Ascending aorta (tissue), 2 donors: ENCODE measurements around the gene ACD. TPM values are rescaled to one million over a fixed set of nuclear protein-coding genes. Genes with fewer than 3 reads are reported as not detected.

ENCODE experiments used
- DNase-seq, 2 donors: peaks; one replicate each; pipeline ENCODE4 v3.0.0-alpha.2; 2019; ENCODE audit warnings: low spot score in 2 of 2
- H3K27ac ChIP-seq, 2 donors: fragments of 200-600 bp; sonication (generic); one replicate each; pipeline ENCODE4 v1.5.1; 2016 to 2017; ENCODE audit warnings: mild to moderate bottlenecking in 1 of 2
- H3K27me3 ChIP-seq: fragments of 200-600 bp; sonication (generic); one replicate; pipeline ENCODE4 v1.5.1; 2017
- H3K36me3 ChIP-seq, 2 donors: fragments of 200-600 bp; sonication (generic); one replicate each; pipeline ENCODE4 v1.5.1; 2016
- H3K4me1 ChIP-seq, 2 donors: fragments of 200-600 bp; sonication (generic); one replicate each; pipeline ENCODE4 v1.5.1; 2016 to 2017; ENCODE audit warnings: mild to moderate bottlenecking in 1 of 2
- H3K4me3 ChIP-seq, 2 donors: fragments of 200-600 bp; sonication (generic); one replicate each; pipeline ENCODE4 v1.5.1; 2016 to 2017; ENCODE audit warnings: mild to moderate bottlenecking in 1 of 2
- H3K9me3 ChIP-seq, 2 donors: fragments of 200-600 bp; sonication (generic); one replicate each; pipeline ENCODE4 v1.5.1; 2016
- CTCF ChIP-seq, 3 experiments: fragments of 200-600 bp in 2 of 3; fragments of 450-650 bp in 1 of 3; sonication (generic) in 2 of 3; IDR thresholded peaks; one replicate each; pipeline ENCODE4 v1.5.1; 2016 to 2019; ENCODE audit warnings: antibody characterized with exemption in 3 of 3, mild to moderate bottlenecking in 1 of 3, moderate library complexity in 1 of 3
- intact Hi-C: fragments of 100-400 bp; cut with DNase I; formaldehyde crosslinking; loops from one replicate; pipeline ENCODE4 v1.15.1; 2023
- total RNA-seq: library from RNA; depleted of rRNA; stranded (reverse); fragments of >200 nt; gene quantifications from one replicate; pipeline ENCODE4 v1.1.0, GENCODE V29; 2016

The ACD gene
- total RNA-seq, 1 donor from 2014 or later = 14.5 TPM

DNA sequence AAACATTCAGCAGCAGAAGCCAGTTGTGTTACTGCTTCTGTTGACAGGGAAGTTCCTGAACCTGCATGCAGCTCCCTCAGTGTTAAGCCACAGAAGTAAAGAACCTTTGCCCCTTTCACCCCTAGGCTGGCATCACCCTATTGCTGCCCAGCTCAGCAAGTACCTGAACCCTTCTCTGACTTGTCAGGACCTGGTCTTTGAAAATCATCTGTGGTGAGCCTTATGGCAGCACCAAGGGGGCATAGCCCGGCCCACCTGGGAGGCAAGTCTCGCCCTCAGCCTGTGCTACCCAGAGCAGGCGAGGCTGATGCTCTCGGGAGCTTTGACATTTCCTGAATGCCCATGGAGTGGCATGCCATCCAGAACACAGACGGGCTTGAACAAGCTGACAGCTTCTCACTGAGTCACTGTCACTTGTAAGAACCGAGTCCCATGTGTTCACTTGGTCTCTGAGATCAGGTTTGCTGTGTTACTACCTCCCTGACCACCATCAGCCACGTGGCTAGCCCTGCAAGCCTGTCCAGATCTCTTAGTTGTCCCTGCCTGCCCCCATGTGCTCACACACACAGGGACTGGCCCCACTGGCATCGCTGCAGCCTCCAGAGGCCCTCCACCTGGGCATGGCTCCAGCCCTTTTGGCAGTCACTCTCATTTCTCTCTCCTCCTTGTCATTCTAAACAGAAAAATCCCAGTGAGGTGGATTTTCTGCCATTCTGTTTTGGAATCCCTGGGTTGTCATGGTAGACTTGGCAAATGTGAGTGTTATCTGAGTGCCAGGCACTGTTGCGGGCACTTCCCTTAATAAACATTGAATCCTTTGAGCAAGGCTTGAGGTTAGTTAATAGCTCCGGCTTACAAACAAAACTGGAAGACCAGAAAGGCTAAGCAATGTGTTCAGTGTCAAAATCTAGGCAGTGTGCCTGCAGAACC lies 18.0 kb downstream of the ACD start:
- Histone ChIP-seq H3K27ac (no peak overlapping the region), H3K4me3 (no peak overlapping the region), H3K27me3 (peaks cover 21% of the 10 kb centered on the region), H3K4me1 (peaks cover 0 to 13% of the 10 kb centered on the region in 2 donors), H3K9me3 (no peaks in the 10 kb centered on the region), H3K36me3 (peaks cover 14 to 29% of the 10 kb centered on the region in 2 donors)
- DNase-seq = peak; percentile 17 to 79
- intact Hi-C loops = no loop called here
- no peak for TF ChIP-seq CTCF (IDR thresholded peaks at IDR 0.05)

GRCh38 chr16:67637625-67638024 lies 22.4 kb downstream of the ACD start:
- no peak for TF ChIP-seq CTCF (IDR thresholded peaks at IDR 0.05)
- Histone ChIP-seq H3K36me3 (peaks cover 43 to 68% of the 10 kb centered on the region in 2 donors), H3K27me3 (no peaks in the 10 kb centered on the region), H3K27ac (no peak overlapping the region), H3K9me3 (no peaks in the 10 kb centered on the region), H3K4me1 (peaks cover 0 to 8% of the 10 kb centered on the region in 2 donors), H3K4me3 (no peak overlapping the region)
- DNase-seq = no peak
- intact Hi-C loops = no loop called here

DNA sequence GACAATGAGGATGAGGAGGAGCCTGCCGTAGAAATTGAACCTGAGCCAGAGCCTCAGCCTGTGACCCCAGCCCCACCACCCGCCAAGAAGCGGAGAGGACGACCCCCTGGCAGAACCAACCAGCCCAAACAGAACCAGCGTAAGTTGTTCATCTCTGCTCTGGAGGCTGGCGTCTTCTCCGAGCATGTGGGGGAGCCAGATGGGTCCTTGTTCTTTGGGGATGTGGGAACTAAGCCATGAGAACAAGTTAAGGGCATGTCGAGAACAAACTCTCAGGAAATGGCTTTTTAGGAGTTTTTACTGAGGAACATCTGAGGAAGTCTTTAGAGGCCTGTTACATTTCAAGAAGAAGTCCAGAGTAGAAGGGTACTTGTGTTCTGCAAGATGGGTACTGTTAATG lies 23.3 kb downstream of the ACD start:
- H3K4me1 ChIP-seq = peaks cover 0 to 2% of the 10 kb centered on the region in 2 donors
- no peak overlapping the region for H3K4me3 ChIP-seq
- intact Hi-C loops = no loop called here
- no peak for DNase-seq
- TF ChIP-seq CTCF (IDR thresholded peaks at IDR 0.05) = no peak
- H3K27ac ChIP-seq = no peak overlapping the region
- no peaks in the 10 kb centered on the region for H3K27me3 ChIP-seq
- H3K36me3 ChIP-seq = peaks cover 49 to 73% of the 10 kb centered on the region in 2 donors
- H3K9me3 ChIP-seq = no peaks in the 10 kb centered on the region

- H3K4me3 ChIP-seq = no peak overlapping the region
- intact Hi-C loops = no loop called here
- peaks cover 78 to 81% of the 10 kb centered on the region in 2 donors for H3K36me3 ChIP-seq
- no peaks in the 10 kb centered on the region for H3K9me3 ChIP-seq
- H3K4me1 ChIP-seq = no peaks in the 10 kb centered on the region
- H3K27me3 ChIP-seq = no peaks in the 10 kb centered on the region
- no peak overlapping the region for H3K27ac ChIP-seq
- no peak for DNase-seq
- TF ChIP-seq CTCF (IDR thresholded peaks at IDR 0.05) = no peak
These were observed 27.5 kb downstream of the ACD start for GRCh38 chr16:67632415-67633172.

- Histone ChIP-seq H3K4me3 (no peak overlapping the region), H3K4me1 (no peaks in the 10 kb centered on the region), H3K27ac (no peak overlapping the region), H3K36me3 (peaks cover 84 to 86% of the 10 kb centered on the region in 2 donors), H3K27me3 (no peaks in the 10 kb centered on the region), H3K9me3 (no peaks in the 10 kb centered on the region)
- DNase-seq = no peak
- TF ChIP-seq CTCF (IDR thresholded peaks at IDR 0.05) = no peak
- intact Hi-C loops = no loop called here
These were observed 31.8 kb downstream of the ACD start for GRCh38 chr16:67628216-67628615.
